HG02678 (cell line): ENCODE data around the gene STON2.
"Not testable (repeated sequence)": the region's sequence is repeated elsewhere in the genome, so short reads cannot be mapped to it uniquely, and the experiment has no call there.

Source experiments
- ATAC-seq: cut with Tn5 transposase; IDR thresholded peaks from one replicate; pipeline ENCODE4 v1.9.1; 2021; ENCODE audit warnings: mild to moderate bottlenecking, moderate library complexity; ENCODE audit not compliant: unreplicated experiment

Gene STON2

GRCh38 chr14:81400202-81400678 is at the start of gene STON2:
TSS of gene STON2 (minus strand) at chr14:81400324. CDS start at chr14:81398382, 1,942 bp downstream.
- no peak for ATAC-seq

GRCh38 chr14:81449576-81449975 is 49.5 kb upstream of the STON2 start:
- ATAC-seq, result no peak

GRCh38 chr14:81449114-81449513 is 49.0 kb upstream of the STON2 start:
- ATAC-seq, result no peak

- no peak for ATAC-seq
Measured at GRCh38 chr14:81447021-81447764, 47.1 kb upstream of the STON2 start.

GRCh38 chr14:81446279-81447007 is 46.3 kb upstream of the STON2 start:
- ATAC-seq, result no peak

GRCh38 chr14:81441626-81442134 is 41.6 kb upstream of the STON2 start:
- no peak for ATAC-seq

- no peak for ATAC-seq
Measured at GRCh38 chr14:81440041-81440440, 39.9 kb upstream of the STON2 start.

GRCh38 chr14:81437244-81437643 is 37.1 kb upstream of the STON2 start:
- ATAC-seq, result no peak

- peak; percentile 82 for ATAC-seq
Measured at GRCh38 chr14:81436296-81437138, 36.4 kb upstream of the STON2 start.

- ATAC-seq, result peak; percentile 40
Measured at GRCh38 chr14:81435391-81436295, 35.5 kb upstream of the STON2 start.

- no peak for ATAC-seq
Measured at GRCh38 chr14:81435048-81435390, 34.9 kb upstream of the STON2 start.

- ATAC-seq, result no peak
Measured at GRCh38 chr14:81434230-81434629, 34.1 kb upstream of the STON2 start.

GRCh38 chr14:81433378-81433777 is 33.3 kb upstream of the STON2 start:
- no peak for ATAC-seq

GRCh38 chr14:81432219-81432661 is 32.1 kb upstream of the STON2 start:
- ATAC-seq, result no peak

GRCh38 chr14:81430235-81430634 is 30.1 kb upstream of the STON2 start:
- no peak for ATAC-seq

GRCh38 chr14:81429749-81430148 is 29.6 kb upstream of the STON2 start:
- ATAC-seq, result not testable (repeated sequence)

GRCh38 chr14:81429028-81429427 is 28.9 kb upstream of the STON2 start:
- no peak for ATAC-seq

- ATAC-seq, result no peak
Measured at GRCh38 chr14:81427348-81428058, 27.4 kb upstream of the STON2 start.

GRCh38 chr14:81423504-81423903 is 23.4 kb upstream of the STON2 start:
- no peak for ATAC-seq
